HCT116 (cell line): ENCODE measurements around the gene FOXJ2. TPM values are rescaled to one million over a fixed set of nuclear protein-coding genes. Genes with fewer than 3 reads are reported as not detected.
A peak's percentile ranks its signal among the peaks of the same experiment; 100 is the strongest.

Experiments
- ATAC-seq: fragments of 200-7000 bp; cut with Tn5 transposase; 2 replicates; pipeline ENCODE4 v1.9.1; 2020; ENCODE audit warnings: mild to moderate bottlenecking, moderate library complexity
- BruUV-seq: library from RNA; stranded (reverse); fragments of 400-500 nt; replicated peaks from 2 replicates; lab custom pipeline; 2021; lab: Mats Ljungman, UMichigan
- CTCF ChIA-PET: fragments of 300-600 bp; sonication (Branson Sonifier 250); formaldehyde crosslinking; loops from one replicate; lab custom pipeline; 2021; ENCODE audit warnings: antibody characterized with exemption; lab: Charles Lee
- POLR2A ChIA-PET: fragments of 300-600, 350-600 bp; sonication (Branson Sonifier 250); formaldehyde crosslinking; loops from one replicate; lab custom pipeline; 2021; ENCODE audit warnings: antibody characterized with exemption; lab: Charles Lee
- RAD21 ChIA-PET, 2 experiments: fragments of 300-600 bp; sonication (Branson Sonifier 250); formaldehyde crosslinking; loops; one replicate each; lab custom pipeline; 2023; ENCODE audit warnings: low total read pairs in 2 of 2; ENCODE audit not compliant: uncharacterized antibody in 2 of 2, unreplicated experiment in 2 of 2, low non-redundant PET in 1 of 2; lab: Charles Lee
- DNase-seq: peaks from one replicate; pipeline ENCODE4 v3.0.0-alpha.2; 2010; ENCODE audit warnings: low read depth, low spot score
- H2AFZ ChIP-seq: fragments of 200-600 bp; shearing (Covaris generic), sonication (generic); 2 replicates; pipeline ENCODE4 v1.6.1; 2017; ENCODE audit warnings: low read depth, mixed run types, mixed read lengths, antibody characterized with exemption, low read length; ENCODE audit not compliant: poor library complexity, severe bottlenecking
- H3K27ac ChIP-seq: 2 replicates; pipeline ENCODE4 v1.5.1; 2012; ENCODE audit warnings: low read depth, low read length
- H3K27me3 ChIP-seq: fragments of 200-600 bp; sonication (generic); 2 replicates; pipeline ENCODE4 v1.6.1; 2016; ENCODE audit warnings: mixed run types, low read length, mixed read lengths; ENCODE audit not compliant: insufficient read depth
- H3K36me3 ChIP-seq, 2 experiments: fragments of 200-500 bp in 1 of 2; fragments of 200-600 bp in 1 of 2; sonication (Bioruptor generic) in 1 of 2; sonication (generic) in 1 of 2; 2 replicates each; pipeline versions ENCODE4 v1.5.1 to v1.6.1; 2014 to 2016; ENCODE audit warnings: low read length in 2 of 2, inconsistent platforms in 1 of 2, mixed read lengths in 1 of 2, mixed run types in 1 of 2; ENCODE audit not compliant: insufficient read depth in 2 of 2, control insufficient read depth in 1 of 2
- H3K4me1 ChIP-seq, 2 experiments: fragments of 200-600 bp in 1 of 2; sonication (generic) in 1 of 2; 2 replicates each; pipeline versions ENCODE4 v1.5.1 to v1.6.1; 2012 to 2017; ENCODE audit warnings: low read length in 2 of 2, inconsistent platforms in 1 of 2, mild to moderate bottlenecking in 1 of 2, mixed read lengths in 1 of 2, mixed run types in 1 of 2, moderate library complexity in 1 of 2; ENCODE audit not compliant: insufficient read depth in 2 of 2, control insufficient read depth in 1 of 2
- H3K4me2 ChIP-seq: fragments of 200-600 bp; sonication (generic); 2 replicates; pipeline ENCODE4 v1.6.1; 2017; ENCODE audit warnings: mixed run types, low read length, mixed read lengths
- H3K4me3 ChIP-seq, 2 experiments: fragments of 200-600 bp in 1 of 2; sonication (generic) in 1 of 2; replicated peaks in 1 of 2; 2 replicates each; pipeline ENCODE4 v1.5.1; 2011 to 2016; ENCODE audit warnings: low read length in 2 of 2, control low read depth in 1 of 2, low read depth in 1 of 2, mild to moderate bottlenecking in 1 of 2, mixed read lengths in 1 of 2, mixed run types in 1 of 2
- H3K79me2 ChIP-seq: fragments of 200-600 bp; sonication (generic); 2 replicates; pipeline ENCODE4 v1.6.1; 2017; ENCODE audit warnings: mild to moderate bottlenecking, mixed run types, low read length, moderate library complexity, mixed read lengths; ENCODE audit not compliant: insufficient read depth
- H3K9ac ChIP-seq: fragments of 200-600 bp; sonication (generic); 2 replicates; pipeline ENCODE4 v1.6.1; 2016; ENCODE audit warnings: low read length, mixed read lengths
- H3K9me2 ChIP-seq: fragments of 200-600 bp; sonication (generic), shearing (Covaris generic); 2 replicates; pipeline ENCODE4 v1.6.1; 2017; ENCODE audit warnings: mixed run types, mild to moderate bottlenecking, moderate library complexity; ENCODE audit not compliant: insufficient read depth
- H3K9me3 ChIP-seq, 2 experiments: fragments of 200-500 bp in 1 of 2; fragments of 200-600 bp in 1 of 2; sonication (Bioruptor generic) in 1 of 2; sonication (generic) in 1 of 2; 2 replicates each; pipeline ENCODE4 v1.6.1; 2014 to 2017; ENCODE audit warnings: low read length in 2 of 2, mixed read lengths in 2 of 2, inconsistent platforms in 1 of 2, low read depth in 1 of 2, mild to moderate bottlenecking in 1 of 2, mixed run types in 1 of 2, moderate library complexity in 1 of 2; ENCODE audit not compliant: control insufficient read depth in 1 of 2, insufficient read depth in 1 of 2
- H4K20me1 ChIP-seq: fragments of 200-600 bp; sonication (generic), shearing (Covaris generic); 2 replicates; pipeline ENCODE4 v1.6.1; 2017; ENCODE audit warnings: mixed run types, mild to moderate bottlenecking, moderate library complexity; ENCODE audit not compliant: insufficient read depth
- EGR1 ChIP-seq: IDR thresholded peaks from 2 replicates; pipeline ENCODE4 v1.6.1; 2012; ENCODE audit warnings: low read depth
- EZH2phosphoT487 ChIP-seq: fragments of 200-600 bp; IDR thresholded peaks from 2 replicates; pipeline ENCODE4 v1.6.1; 2018; ENCODE audit warnings: antibody characterized with exemption, borderline replicate concordance
- FOSL1 ChIP-seq: IDR thresholded peaks from 2 replicates; pipeline ENCODE4 v1.6.1; 2012; ENCODE audit warnings: low read depth
- RAD21 ChIP-seq: IDR thresholded peaks from 2 replicates; pipeline ENCODE4 v1.6.1; 2012; ENCODE audit warnings: low read depth, mild to moderate bottlenecking
- TCF7L2 ChIP-seq: IDR thresholded peaks from 2 replicates; pipeline ENCODE4 v1.7.0; 2011; ENCODE audit warnings: borderline replicate concordance, inconsistent platforms; ENCODE audit not compliant: insufficient read depth, insufficient read length; ENCODE audit errors: extremely low read depth
- ZFX ChIP-seq: fragments of 450-650 bp; IDR thresholded peaks from 2 replicates; pipeline ENCODE4 v1.6.1; 2017
- intact Hi-C: fragments of 100-400 bp; cut with micrococcal nuclease; formaldehyde crosslinking; loops from 2 replicates; pipeline ENCODE4 v1.10.0; 2022
- total RNA-seq: library from RNA; stranded (reverse); gene quantifications from one replicate; pipeline ENCODE4 v1.2.1, GENCODE V29; 2021; ENCODE audit not compliant: unreplicated experiment
- TF ChIP-seq, protein P1 (sequence below): IDR thresholded peaks from 2 replicates; pipeline ENCODE4 v1.6.1; 2012
- TF ChIP-seq, protein P2 (sequence below), 3 experiments: fragments of 200-600 bp in 1 of 3; sonication (generic) in 1 of 3; IDR thresholded peaks in 2 of 3; conservative IDR thresholded peaks in 1 of 3; 2 replicates each; pipeline ENCODE4 v1.5.1; 2012 to 2017; ENCODE audit warnings: low read depth in 2 of 3, low read length in 2 of 3, antibody characterized with exemption in 1 of 3, borderline replicate concordance in 1 of 3, control low read depth in 1 of 3, mild to moderate bottlenecking in 1 of 3, mixed read lengths in 1 of 3, mixed run types in 1 of 3, moderate library complexity in 1 of 3; ENCODE audit not compliant: insufficient read depth in 1 of 3

The FOXJ2 gene
- total RNA-seq, 1 experiment from 2014 or later = 20.3 TPM

DNA sequence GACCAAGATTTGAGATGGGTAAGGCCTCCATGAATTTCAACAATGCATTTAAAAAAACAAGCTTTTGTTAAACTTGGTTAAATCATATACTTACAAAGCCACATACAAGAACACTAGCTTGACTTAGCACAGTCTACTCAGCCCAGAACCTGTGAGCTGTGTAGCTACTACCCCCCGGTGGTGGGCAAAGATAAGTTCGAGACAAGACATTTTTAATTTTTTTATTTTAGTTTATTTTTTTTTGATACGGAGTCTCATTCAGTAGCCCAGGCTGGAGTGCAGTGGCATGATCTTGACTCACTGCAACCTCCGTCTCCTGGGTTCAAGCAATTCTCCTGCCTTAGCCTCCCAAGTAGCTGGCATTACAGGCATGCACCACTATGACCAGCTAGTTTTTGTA lies 45.9 kb downstream of the FOXJ2 start:
- peak; percentile 34; the same call in 1 of the 2 replicates for ATAC-seq
- Histone ChIP-seq H3K9me3 (no peaks in the 10 kb centered on the region), H2AFZ (no peak overlapping the region), H3K4me2 (no peak overlapping the region)
- BruUV-seq = no TSS peak
- intact Hi-C loops = loop anchor here (2.0 to 10.0 kb wide), 3 partner anchors 32 to 246 kb away; partner anchors contain the start of gene SLC2A3
- RAD21 ChIA-PET = interaction anchor here (0.7 to 2.0 kb wide), 3 partner anchors 40 to 145 kb away, joined by 3 to 4 read pairs (median 4); no protein-coding TSS in a partner anchor
- TF ChIP-seq EZH2phosphoT487 (no peak), RAD21 (peak; percentile 75), FOSL1 (no peak), ZFX (no peak), TCF7L2 (no peak), EGR1 (no peak)
- TF ChIP-seq, protein P1, sequence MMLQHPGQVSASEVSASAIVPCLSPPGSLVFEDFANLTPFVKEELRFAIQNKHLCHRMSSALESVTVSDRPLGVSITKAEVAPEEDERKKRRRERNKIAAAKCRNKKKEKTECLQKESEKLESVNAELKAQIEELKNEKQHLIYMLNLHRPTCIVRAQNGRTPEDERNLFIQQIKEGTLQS = no peak
- TF ChIP-seq, protein P2, sequence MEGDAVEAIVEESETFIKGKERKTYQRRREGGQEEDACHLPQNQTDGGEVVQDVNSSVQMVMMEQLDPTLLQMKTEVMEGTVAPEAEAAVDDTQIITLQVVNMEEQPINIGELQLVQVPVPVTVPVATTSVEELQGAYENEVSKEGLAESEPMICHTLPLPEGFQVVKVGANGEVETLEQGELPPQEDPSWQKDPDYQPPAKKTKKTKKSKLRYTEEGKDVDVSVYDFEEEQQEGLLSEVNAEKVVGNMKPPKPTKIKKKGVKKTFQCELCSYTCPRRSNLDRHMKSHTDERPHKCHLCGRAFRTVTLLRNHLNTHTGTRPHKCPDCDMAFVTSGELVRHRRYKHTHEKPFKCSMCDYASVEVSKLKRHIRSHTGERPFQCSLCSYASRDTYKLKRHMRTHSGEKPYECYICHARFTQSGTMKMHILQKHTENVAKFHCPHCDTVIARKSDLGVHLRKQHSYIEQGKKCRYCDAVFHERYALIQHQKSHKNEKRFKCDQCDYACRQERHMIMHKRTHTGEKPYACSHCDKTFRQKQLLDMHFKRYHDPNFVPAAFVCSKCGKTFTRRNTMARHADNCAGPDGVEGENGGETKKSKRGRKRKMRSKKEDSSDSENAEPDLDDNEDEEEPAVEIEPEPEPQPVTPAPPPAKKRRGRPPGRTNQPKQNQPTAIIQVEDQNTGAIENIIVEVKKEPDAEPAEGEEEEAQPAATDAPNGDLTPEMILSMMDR (IDR thresholded peaks at IDR 0.05 in 2 of 3, conservative IDR thresholded peaks at IDR 0.05 in 1 of 3; ENCODE audit: borderline replicate concordance in 1 of 3, insufficient read depth in 1 of 3, low read depth in 2 of 3, low read length in 2 of 3) = peak; percentile 47 to 71 (median 48); a peak in 5 of 6 replicates
- TF ChIP-seq, all 23 proteins: peak for 2
- POLR2A ChIA-PET = interaction anchor here (0.8 kb wide), 1 partner anchor 9 kb away, joined by 3 read pairs; no protein-coding TSS in a partner anchor
- Histone ChIP-seq H3K27me3 (no peaks in the 10 kb centered on the region), H3K79me2 (peaks cover 12% of the 10 kb centered on the region), H3K4me1 (peaks cover 7 to 22% of the 10 kb centered on the region in 2 experiments), H3K4me3 (no peak overlapping the region), H3K27ac (no peak overlapping the region), H4K20me1 (no peaks in the 10 kb centered on the region), H3K9ac (no peak overlapping the region), H3K9me2 (no peaks in the 10 kb centered on the region), H3K36me3 (no peaks in the 10 kb centered on the region)
- peak; percentile 50 for DNase-seq
- CTCF ChIA-PET = interaction anchor here (0.7 to 2.6 kb wide), 11 partner anchors 33 to 436 kb away, joined by 3 to 35 read pairs (median 8); no protein-coding TSS in a partner anchor
